Fibroblast of pulmonary artery (primary cell): Measurements from ENCODE around the gene KRT28.

Experiments
- DNase-seq: peaks from one replicate; pipeline ENCODE4 v3.0.0-alpha.2; 2010; ENCODE audit warnings: low read depth
- H3K4me3 ChIP-seq: replicated peaks from 2 replicates; pipeline ENCODE4 v1.5.1; 2011; ENCODE audit warnings: low read depth, mild to moderate bottlenecking, control low read depth, low read length, moderate library complexity
- TF ChIP-seq, protein P1 (sequence below): IDR thresholded peaks from 2 replicates; pipeline ENCODE4 v1.5.1; 2011; ENCODE audit warnings: mild to moderate bottlenecking, control low read depth, low read length, inconsistent platforms; ENCODE audit errors: missing control alignments

Gene KRT28

GRCh38 chr17:40765657-40766056 lies 34.1 kb downstream of the KRT28 start:
- no peak overlapping the region for H3K4me3 ChIP-seq
- no peak for DNase-seq
- TF ChIP-seq, protein P1, sequence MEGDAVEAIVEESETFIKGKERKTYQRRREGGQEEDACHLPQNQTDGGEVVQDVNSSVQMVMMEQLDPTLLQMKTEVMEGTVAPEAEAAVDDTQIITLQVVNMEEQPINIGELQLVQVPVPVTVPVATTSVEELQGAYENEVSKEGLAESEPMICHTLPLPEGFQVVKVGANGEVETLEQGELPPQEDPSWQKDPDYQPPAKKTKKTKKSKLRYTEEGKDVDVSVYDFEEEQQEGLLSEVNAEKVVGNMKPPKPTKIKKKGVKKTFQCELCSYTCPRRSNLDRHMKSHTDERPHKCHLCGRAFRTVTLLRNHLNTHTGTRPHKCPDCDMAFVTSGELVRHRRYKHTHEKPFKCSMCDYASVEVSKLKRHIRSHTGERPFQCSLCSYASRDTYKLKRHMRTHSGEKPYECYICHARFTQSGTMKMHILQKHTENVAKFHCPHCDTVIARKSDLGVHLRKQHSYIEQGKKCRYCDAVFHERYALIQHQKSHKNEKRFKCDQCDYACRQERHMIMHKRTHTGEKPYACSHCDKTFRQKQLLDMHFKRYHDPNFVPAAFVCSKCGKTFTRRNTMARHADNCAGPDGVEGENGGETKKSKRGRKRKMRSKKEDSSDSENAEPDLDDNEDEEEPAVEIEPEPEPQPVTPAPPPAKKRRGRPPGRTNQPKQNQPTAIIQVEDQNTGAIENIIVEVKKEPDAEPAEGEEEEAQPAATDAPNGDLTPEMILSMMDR, result no peak

DNA sequence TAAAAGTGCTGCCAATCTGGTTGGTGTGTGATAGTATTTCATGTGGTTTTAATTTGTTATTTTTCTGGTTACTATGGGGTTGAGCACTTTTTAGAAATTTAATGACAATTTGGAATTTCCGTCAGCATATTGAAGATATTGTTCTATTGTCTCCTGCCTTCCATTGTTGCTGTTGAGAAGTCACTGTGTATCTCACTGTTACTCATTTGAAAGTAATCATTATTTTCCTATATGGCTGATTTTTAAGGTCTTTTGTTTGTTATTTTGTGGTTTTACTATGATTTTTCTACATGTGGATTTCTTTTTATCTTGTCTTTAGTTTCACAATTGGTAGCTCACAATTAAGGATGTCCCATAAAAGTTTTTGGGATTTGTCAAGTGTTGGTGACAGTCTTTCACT lies 36.0 kb downstream of the KRT28 start:
- H3K4me3 ChIP-seq, result no peak overlapping the region
- DNase-seq, result no peak
- TF ChIP-seq, protein P1, result no peak

DNA sequence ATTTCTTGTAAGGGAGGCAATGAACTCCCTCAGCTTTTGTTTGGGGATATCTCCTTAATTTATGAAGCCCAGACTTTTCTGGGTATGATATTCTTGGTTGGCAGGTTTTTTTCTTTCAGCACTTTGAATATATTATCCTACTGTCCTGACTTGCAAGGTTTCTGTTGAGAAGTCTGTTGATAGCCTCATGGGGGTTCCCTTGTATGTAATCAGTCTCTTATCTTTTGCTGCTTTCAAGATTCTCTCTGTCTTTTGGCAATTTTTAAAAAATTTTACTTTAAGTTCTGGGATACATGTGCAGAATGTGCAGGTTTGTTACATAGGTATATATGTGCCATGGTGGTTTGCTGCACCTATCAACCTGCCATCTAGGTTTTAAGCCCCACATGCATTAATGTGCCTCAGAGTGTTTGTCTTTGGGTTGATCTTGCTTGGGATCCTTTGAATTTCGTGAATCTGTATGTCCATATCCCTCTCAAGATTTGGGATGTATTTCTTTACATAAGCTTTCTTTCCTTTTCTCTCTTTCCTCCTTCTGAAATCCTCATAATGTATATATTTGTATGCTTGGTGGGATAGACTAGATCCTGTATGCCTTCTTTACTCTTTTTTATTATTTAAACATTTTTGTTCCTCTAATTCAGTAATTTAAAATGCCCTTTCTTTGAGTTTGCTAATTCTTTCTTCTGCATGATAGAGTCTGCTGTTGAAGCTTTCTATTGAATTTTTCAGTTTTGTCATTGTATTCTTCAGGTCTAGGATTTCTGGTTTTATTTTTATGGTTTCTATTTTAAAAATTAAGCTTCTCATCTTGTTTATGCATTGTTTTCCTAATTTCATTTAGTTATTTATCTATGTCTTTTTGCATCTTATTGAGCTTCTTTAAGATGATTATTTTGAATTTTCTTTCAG lies 39.4 kb downstream of the KRT28 start:
- no peak overlapping the region for H3K4me3 ChIP-seq
- TF ChIP-seq, protein P1, result no peak
- no peak for DNase-seq

DNA sequence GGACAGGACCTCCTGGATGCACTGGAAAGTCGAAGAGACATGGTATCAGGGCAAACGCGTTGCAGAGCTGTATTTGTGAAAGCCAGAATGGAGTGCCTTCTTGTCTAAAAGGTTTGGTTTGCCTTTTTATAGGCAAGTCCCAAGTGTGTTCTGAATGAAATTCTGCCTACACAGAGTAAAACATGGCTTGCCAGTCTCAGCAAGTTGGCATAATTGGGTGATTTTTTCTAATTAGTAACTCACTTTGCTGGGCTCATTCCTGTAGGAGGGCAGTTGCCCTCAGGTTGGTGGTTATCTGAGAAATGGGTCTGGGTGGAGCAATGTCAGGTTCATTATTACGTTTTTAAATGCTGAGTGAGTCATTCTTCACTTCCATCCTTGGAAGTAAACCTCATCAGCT lies 44.5 kb downstream of the KRT28 start, which contains the start of gene KRT25:
TSS of gene KRT25 (minus strand) at position 101 of the 400 bp plus-strand sequence. CDS start at position 41, 60 bp downstream.
- TF ChIP-seq, protein P1, result no peak
- no peak within 1 kb of the TSS for H3K4me3 ChIP-seq
- DNase-seq, result no peak

- H3K4me3 ChIP-seq, result no peak overlapping the region
- DNase-seq, result no peak
- TF ChIP-seq, protein P1, result no peak
Measured at GRCh38 chr17:40753804-40754203, 46.0 kb downstream of the KRT28 start.

DNA sequence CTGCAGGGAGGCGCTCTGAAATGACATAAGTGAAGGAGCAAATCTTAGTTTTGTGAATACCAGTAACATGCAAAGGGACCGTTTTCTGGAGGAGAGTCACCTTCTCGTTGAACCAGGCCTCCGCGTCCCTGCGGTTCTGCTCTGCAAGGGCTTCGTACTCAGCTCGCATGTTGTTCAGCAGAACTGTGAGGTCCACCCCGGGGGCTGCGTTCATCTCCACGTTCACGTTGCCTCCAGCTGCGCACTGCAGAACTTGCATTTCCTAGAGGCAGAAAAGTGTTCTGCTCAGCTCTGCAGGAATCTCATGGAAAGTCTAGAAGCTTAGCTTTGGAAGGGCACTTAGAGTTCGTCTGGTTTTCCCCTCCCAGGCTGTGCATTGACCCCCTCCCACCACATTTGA lies 48.7 kb downstream of the KRT28 start:
- no peak overlapping the region for H3K4me3 ChIP-seq
- no peak for DNase-seq
- TF ChIP-seq, protein P1, result no peak
